BE2C (cell line): ENCODE data around the gene IL36B.

ENCODE experiments used
- DNase-seq: peaks from one replicate; pipeline ENCODE4 v3.0.0-alpha.2; 2020
- H3K27me3 ChIP-seq: fragments of 250-450 bp; sonication (Bioruptor Pico); 2 replicates; pipeline ENCODE4 v1.5.1; 2020; ENCODE audit warnings: mild to moderate bottlenecking
- H3K36me3 ChIP-seq: fragments of 250-450 bp; sonication (Bioruptor Pico); 2 replicates; pipeline ENCODE4 v1.5.1; 2020; ENCODE audit warnings: mild to moderate bottlenecking
- H3K4me1 ChIP-seq: fragments of 250-450 bp; sonication (Bioruptor Pico); 2 replicates; pipeline ENCODE4 v1.5.1; 2020
- H3K4me3 ChIP-seq: 2 replicates; pipeline ENCODE4 v1.5.1; 2011; ENCODE audit warnings: low read depth, low read length
- H3K9me3 ChIP-seq: fragments of 250-450 bp; sonication (Bioruptor Pico); 2 replicates; pipeline ENCODE4 v1.5.1; 2020
- TF ChIP-seq, protein P1 (sequence below): IDR thresholded peaks from 2 replicates; pipeline ENCODE4 v1.5.1; 2012; ENCODE audit warnings: mild to moderate bottlenecking, low read depth, low read length

IL36B gene

DNA sequence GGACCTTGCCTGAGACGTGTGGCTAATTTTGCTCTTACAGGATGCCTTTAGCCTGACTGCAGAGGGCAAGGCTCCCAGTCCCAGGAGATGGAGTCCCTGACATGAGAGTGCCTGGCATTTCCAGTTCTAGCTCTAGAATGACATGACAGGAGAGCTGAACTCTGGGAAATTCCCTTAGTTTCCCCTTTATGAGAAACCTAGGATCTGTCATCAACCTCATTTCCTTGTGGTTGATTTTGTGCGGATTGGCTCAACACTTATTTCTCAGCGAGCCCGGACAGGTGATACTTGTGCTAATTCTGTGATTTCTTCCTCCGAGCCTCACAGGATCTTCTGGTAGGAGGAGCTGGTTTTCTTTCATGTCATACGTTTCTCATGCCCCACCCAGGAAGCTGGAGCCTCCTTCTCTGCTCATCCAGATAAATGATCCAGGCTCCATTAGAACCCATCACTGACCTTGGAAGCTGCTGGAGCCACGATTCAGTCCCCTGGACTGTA, 75.1 kb downstream of the IL36B start, which contains the start of gene IL36G:
IL36G (plus strand) TSS at position 448 of the 498 bp plus-strand sequence. CDS start 633 bp downstream, outside the sequence.
- no peak within 1 kb of the TSS for H3K4me3 ChIP-seq
- no peaks in the 10 kb centered on the region for H3K36me3 ChIP-seq
- no peak for DNase-seq
- no peaks in the 10 kb centered on the region for H3K9me3 ChIP-seq
- no peaks in the 10 kb centered on the region for H3K4me1 ChIP-seq
- H3K27me3 ChIP-seq, result no peaks in the 10 kb centered on the region
- TF ChIP-seq, protein P1, sequence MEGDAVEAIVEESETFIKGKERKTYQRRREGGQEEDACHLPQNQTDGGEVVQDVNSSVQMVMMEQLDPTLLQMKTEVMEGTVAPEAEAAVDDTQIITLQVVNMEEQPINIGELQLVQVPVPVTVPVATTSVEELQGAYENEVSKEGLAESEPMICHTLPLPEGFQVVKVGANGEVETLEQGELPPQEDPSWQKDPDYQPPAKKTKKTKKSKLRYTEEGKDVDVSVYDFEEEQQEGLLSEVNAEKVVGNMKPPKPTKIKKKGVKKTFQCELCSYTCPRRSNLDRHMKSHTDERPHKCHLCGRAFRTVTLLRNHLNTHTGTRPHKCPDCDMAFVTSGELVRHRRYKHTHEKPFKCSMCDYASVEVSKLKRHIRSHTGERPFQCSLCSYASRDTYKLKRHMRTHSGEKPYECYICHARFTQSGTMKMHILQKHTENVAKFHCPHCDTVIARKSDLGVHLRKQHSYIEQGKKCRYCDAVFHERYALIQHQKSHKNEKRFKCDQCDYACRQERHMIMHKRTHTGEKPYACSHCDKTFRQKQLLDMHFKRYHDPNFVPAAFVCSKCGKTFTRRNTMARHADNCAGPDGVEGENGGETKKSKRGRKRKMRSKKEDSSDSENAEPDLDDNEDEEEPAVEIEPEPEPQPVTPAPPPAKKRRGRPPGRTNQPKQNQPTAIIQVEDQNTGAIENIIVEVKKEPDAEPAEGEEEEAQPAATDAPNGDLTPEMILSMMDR, result no peak
